BJ (cell line): ENCODE results near the gene LRRC8D. TPM values are rescaled to one million over a fixed set of nuclear protein-coding genes. Genes with fewer than 3 reads are reported as not detected.

ENCODE experiments used
- CTCF ChIA-PET: fragments of 350-600 bp; formaldehyde crosslinking; extraction: SDS; loops from one replicate; lab custom pipeline; 2021; ENCODE audit warnings: antibody characterized with exemption, inconsistent platforms; lab: Yijun Ruan, JAX
- POLR2A ChIA-PET: fragments of 300-600 bp; sonication (Branson Sonifier 250); formaldehyde crosslinking; extraction: SDS; loops from one replicate; lab custom pipeline; 2021; ENCODE audit warnings: antibody characterized with exemption; lab: Charles Lee
- DNase-seq: peaks from one replicate; pipeline ENCODE4 v3.0.0-alpha.2; 2011; ENCODE audit warnings: low read depth
- H3K27me3 ChIP-seq: 2 replicates; pipeline ENCODE4 v1.6.0; 2011; ENCODE audit warnings: low read length; ENCODE audit not compliant: control insufficient read depth, insufficient read depth
- H3K36me3 ChIP-seq: 2 replicates; pipeline ENCODE4 v1.5.1; 2011; ENCODE audit warnings: low read length; ENCODE audit not compliant: control insufficient read depth, insufficient read depth
- H3K4me3 ChIP-seq: 2 replicates; pipeline ENCODE4 v1.5.1; 2011; ENCODE audit warnings: low read depth, mild to moderate bottlenecking, control low read depth, low read length
- polyA plus RNA-seq: library from polyadenylated mRNA; depleted of rRNA; stranded (reverse); fragments of >200 nt; gene quantifications from 2 replicates; pipeline ENCODE4 v1.2.3, GENCODE V29; 2011
- TF ChIP-seq, protein P1 (sequence below): IDR thresholded peaks from 2 replicates; pipeline ENCODE4 v1.5.1; 2011; ENCODE audit warnings: low read depth, mild to moderate bottlenecking, control low read depth, inconsistent platforms, low read length, moderate library complexity; ENCODE audit not compliant: insufficient read depth

The LRRC8D gene
- polyA plus RNA-seq, 1 experiment = 51.9 TPM

GRCh38 chr1:89955311-89956205 lies 134.7 kb downstream of the LRRC8D start:
- no peak for DNase-seq
- TF ChIP-seq, protein P1, sequence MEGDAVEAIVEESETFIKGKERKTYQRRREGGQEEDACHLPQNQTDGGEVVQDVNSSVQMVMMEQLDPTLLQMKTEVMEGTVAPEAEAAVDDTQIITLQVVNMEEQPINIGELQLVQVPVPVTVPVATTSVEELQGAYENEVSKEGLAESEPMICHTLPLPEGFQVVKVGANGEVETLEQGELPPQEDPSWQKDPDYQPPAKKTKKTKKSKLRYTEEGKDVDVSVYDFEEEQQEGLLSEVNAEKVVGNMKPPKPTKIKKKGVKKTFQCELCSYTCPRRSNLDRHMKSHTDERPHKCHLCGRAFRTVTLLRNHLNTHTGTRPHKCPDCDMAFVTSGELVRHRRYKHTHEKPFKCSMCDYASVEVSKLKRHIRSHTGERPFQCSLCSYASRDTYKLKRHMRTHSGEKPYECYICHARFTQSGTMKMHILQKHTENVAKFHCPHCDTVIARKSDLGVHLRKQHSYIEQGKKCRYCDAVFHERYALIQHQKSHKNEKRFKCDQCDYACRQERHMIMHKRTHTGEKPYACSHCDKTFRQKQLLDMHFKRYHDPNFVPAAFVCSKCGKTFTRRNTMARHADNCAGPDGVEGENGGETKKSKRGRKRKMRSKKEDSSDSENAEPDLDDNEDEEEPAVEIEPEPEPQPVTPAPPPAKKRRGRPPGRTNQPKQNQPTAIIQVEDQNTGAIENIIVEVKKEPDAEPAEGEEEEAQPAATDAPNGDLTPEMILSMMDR = no peak
- H3K27me3 ChIP-seq = no peaks in the 10 kb centered on the region
- H3K36me3 ChIP-seq = no peaks in the 10 kb centered on the region
- CTCF ChIA-PET = interaction anchor here (1.0 kb wide), 1 partner anchor 87 kb away, joined by 6 read pairs; no protein-coding TSS in a partner anchor
- no peak overlapping the region for H3K4me3 ChIP-seq
- POLR2A ChIA-PET = no interaction called here

- TF ChIP-seq, protein P1 = no peak
- ChIA-PET POLR2A (no interaction called here), CTCF (interaction anchor here (1.0 kb wide), 1 partner anchor 89 kb away, joined by 6 read pairs; no protein-coding TSS in a partner anchor)
- Histone ChIP-seq H3K27me3 (no peaks in the 10 kb centered on the region), H3K4me3 (no peak overlapping the region), H3K36me3 (no peaks in the 10 kb centered on the region)
- DNase-seq = no peak
Measured at GRCh38 chr1:89957107-89957506, 136.3 kb downstream of the LRRC8D start.

- ChIA-PET POLR2A (no interaction called here), CTCF (interaction anchor here (0.5 kb wide), 1 partner anchor 602 kb away, joined by 3 read pairs; no protein-coding TSS in a partner anchor)
- no peak for DNase-seq
- TF ChIP-seq, protein P1 = no peak
- H3K36me3 ChIP-seq = no peaks in the 10 kb centered on the region
- H3K27me3 ChIP-seq = no peaks in the 10 kb centered on the region
- H3K4me3 ChIP-seq = no peak overlapping the region
Measured at GRCh38 chr1:89958851-89959654, 138.2 kb downstream of the LRRC8D start.

GRCh38 chr1:89959719-89960118 lies 138.9 kb downstream of the LRRC8D start:
- DNase-seq = no peak
- ChIA-PET POLR2A (no interaction called here), CTCF (interaction anchor here (0.5 kb wide), 1 partner anchor 601 kb away, joined by 3 read pairs; no protein-coding TSS in a partner anchor)
- H3K4me3 ChIP-seq = no peak overlapping the region
- TF ChIP-seq, protein P1 = no peak
- H3K27me3 ChIP-seq = no peaks in the 10 kb centered on the region
- no peaks in the 10 kb centered on the region for H3K36me3 ChIP-seq
